AG10803 (cell line): ENCODE data around the gene TMEM232.

Experiments used
- DNase-seq: peaks from one replicate; pipeline ENCODE4 v3.0.0; 2010; ENCODE audit warnings: low read depth
- H3K4me3 ChIP-seq: 2 replicates; pipeline ENCODE4 v1.5.1; 2011; ENCODE audit warnings: mild to moderate bottlenecking, low read length, control low read depth
- CTCF ChIP-seq: conservative IDR thresholded peaks from 2 replicates; pipeline ENCODE4 v1.5.1; 2011; ENCODE audit warnings: mild to moderate bottlenecking, low read length, control low read depth, inconsistent platforms

Gene TMEM232

DNA sequence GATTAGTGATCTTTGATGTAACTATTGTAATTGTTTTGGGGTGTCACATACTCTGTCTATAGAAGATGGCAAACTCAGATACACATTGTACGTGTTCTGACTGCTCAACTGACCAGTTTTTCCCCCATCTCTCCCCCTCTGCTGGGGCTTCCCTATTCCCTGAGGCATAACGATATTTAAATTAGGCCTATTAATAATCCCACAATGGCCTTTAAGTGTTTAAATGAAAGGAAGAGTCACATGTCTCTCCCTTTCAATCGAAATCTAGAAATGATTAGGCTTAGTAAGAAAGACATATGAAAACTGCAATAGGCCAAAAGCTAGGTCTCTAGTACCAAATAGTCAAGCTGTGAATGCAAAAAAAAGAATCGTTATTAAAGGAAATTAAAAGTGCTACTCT, 265.6 kb downstream of the TMEM232 start:
- no peak for TF ChIP-seq CTCF
- DNase-seq, result no peak
- H3K4me3 ChIP-seq, result no peak overlapping the region

- H3K4me3 ChIP-seq, result no peak overlapping the region
- no peak for TF ChIP-seq CTCF
- no peak for DNase-seq
These were observed 268.2 kb downstream of the TMEM232 start for GRCh38 chr5:110458313-110458712.

- no peak for TF ChIP-seq CTCF
- DNase-seq, result no peak
- H3K4me3 ChIP-seq, result no peak overlapping the region
These were observed 283.6 kb downstream of the TMEM232 start for GRCh38 chr5:110442856-110443255.

- H3K4me3 ChIP-seq, result no peak overlapping the region
- peak; percentile 64 for TF ChIP-seq CTCF
- peak; percentile 58 for DNase-seq
These were observed 285.4 kb downstream of the TMEM232 start for GRCh38 chr5:110441035-110441434.

- H3K4me3 ChIP-seq, result no peak overlapping the region
- no peak for TF ChIP-seq CTCF
- DNase-seq, result no peak
These were observed 286.4 kb downstream of the TMEM232 start for GRCh38 chr5:110440058-110440457.

DNA sequence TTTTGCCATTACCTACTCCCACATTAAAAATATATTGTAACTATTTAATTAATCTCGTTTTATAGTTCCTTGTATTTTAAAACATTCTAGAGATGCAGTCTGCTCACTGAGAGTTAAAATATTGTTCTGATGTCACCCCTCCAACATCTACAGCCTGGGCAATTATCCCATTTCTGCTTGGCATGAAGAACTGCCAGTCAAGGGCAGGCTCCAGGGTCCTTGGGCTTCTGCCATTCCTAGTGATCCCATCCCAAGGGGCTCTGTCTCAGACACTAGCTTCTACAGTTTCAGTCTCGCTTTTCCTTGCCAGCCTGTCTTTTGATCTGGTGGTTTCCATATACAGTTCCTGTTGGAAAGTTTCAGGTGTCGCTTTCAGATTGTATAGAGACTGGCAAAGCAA, 287.2 kb downstream of the TMEM232 start:
- no peak for TF ChIP-seq CTCF
- DNase-seq, result no peak
- H3K4me3 ChIP-seq, result no peak overlapping the region

DNA sequence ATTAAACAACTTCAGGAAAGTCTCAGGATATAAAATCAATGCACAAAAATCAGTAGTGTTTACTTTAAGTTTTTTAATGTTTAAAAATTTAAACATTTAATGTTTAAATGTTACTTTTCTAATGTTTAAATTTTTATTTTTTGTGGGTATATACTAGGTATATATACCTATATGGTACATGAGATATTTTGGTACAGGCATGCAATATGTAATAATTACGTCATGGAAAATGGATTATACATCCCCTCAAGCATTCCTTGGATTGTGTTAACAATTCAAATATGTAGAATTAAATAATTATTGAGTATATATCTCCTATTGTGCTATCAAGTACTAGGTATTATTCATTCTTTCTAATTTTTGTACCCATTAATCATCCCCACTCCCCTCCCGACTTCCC, 291.3 kb downstream of the TMEM232 start:
- no peak for DNase-seq
- H3K4me3 ChIP-seq, result no peak overlapping the region
- no peak for TF ChIP-seq CTCF
